Skin epidermis (tissue), 12 donors: ENCODE data around the gene MLLT10.

Experiments
- H3K27ac ChIP-seq, 21 experiments: fragments of 200-600 bp; sonication (generic) in 11 of 21; one replicate each; pipeline ENCODE4 v1.5.0; 2020; ENCODE audit warnings: mild to moderate bottlenecking in 3 of 21, inconsistent platforms in 2 of 21, moderate library complexity in 2 of 21
- H3K4me3 ChIP-seq, 7 experiments: fragments of 200-600 bp; sonication (generic) in 2 of 7; one replicate each; pipeline ENCODE4 v1.5.0; 2020; ENCODE audit warnings: inconsistent platforms in 2 of 7, mild to moderate bottlenecking in 2 of 7, moderate library complexity in 1 of 7

MLLT10 gene

GRCh38 chr10:21747809-21748208 is 213.8 kb downstream of the MLLT10 start:
- H3K4me3 ChIP-seq, result no peak overlapping the region
- no peak overlapping the region for H3K27ac ChIP-seq

- peak overlapping the region in 1 of 21 experiments; percentile 41 for H3K27ac ChIP-seq
- no peak overlapping the region for H3K4me3 ChIP-seq
These were observed 215.8 kb downstream of the MLLT10 start for GRCh38 chr10:21749788-21750187.

- peak overlapping the region in 5 of 21 experiments; percentile 2 to 41 (median 17) for H3K27ac ChIP-seq
- no peak overlapping the region for H3K4me3 ChIP-seq
These were observed 216.4 kb downstream of the MLLT10 start for GRCh38 chr10:21750424-21750823.

- Histone ChIP-seq H3K4me3 (no peak overlapping the region), H3K27ac (peak overlapping the region in 3 of 21 experiments; percentile 17 to 35 (median 34))
These were observed 217.6 kb downstream of the MLLT10 start for GRCh38 chr10:21751341-21752310.

GRCh38 chr10:21753497-21754270 is 219.7 kb downstream of the MLLT10 start:
- Histone ChIP-seq H3K4me3 (no peak overlapping the region), H3K27ac (no peak overlapping the region)

- Histone ChIP-seq H3K27ac (no peak overlapping the region), H3K4me3 (no peak overlapping the region)
These were observed 220.5 kb downstream of the MLLT10 start for GRCh38 chr10:21754410-21755011.

- no peak overlapping the region for H3K4me3 ChIP-seq
- H3K27ac ChIP-seq, result no peak overlapping the region
These were observed 222.7 kb downstream of the MLLT10 start for GRCh38 chr10:21756707-21757106.

- Histone ChIP-seq H3K27ac (no peak overlapping the region), H3K4me3 (no peak overlapping the region)
These were observed 223.3 kb downstream of the MLLT10 start for GRCh38 chr10:21757185-21757901.

GRCh38 chr10:21758239-21758638 is 224.2 kb downstream of the MLLT10 start:
- Histone ChIP-seq H3K27ac (no peak overlapping the region), H3K4me3 (no peak overlapping the region)

- Histone ChIP-seq H3K27ac (no peak overlapping the region), H3K4me3 (no peak overlapping the region)
These were observed 224.7 kb downstream of the MLLT10 start for GRCh38 chr10:21758696-21759095.

- H3K4me3 ChIP-seq, result no peak overlapping the region
- no peak overlapping the region for H3K27ac ChIP-seq
These were observed 225.2 kb downstream of the MLLT10 start for GRCh38 chr10:21759232-21759631.

- H3K27ac ChIP-seq, result no peak overlapping the region
- no peak overlapping the region for H3K4me3 ChIP-seq
These were observed 226.3 kb downstream of the MLLT10 start for GRCh38 chr10:21760332-21760731.

- Histone ChIP-seq H3K4me3 (no peak overlapping the region), H3K27ac (no peak overlapping the region)
These were observed 230.6 kb downstream of the MLLT10 start for GRCh38 chr10:21764466-21765189.

- Histone ChIP-seq H3K27ac (no peak overlapping the region), H3K4me3 (no peak overlapping the region)
These were observed 235.0 kb downstream of the MLLT10 start for GRCh38 chr10:21769041-21769440.

GRCh38 chr10:21771219-21771618 is 237.2 kb downstream of the MLLT10 start:
- Histone ChIP-seq H3K4me3 (no peak overlapping the region), H3K27ac (no peak overlapping the region)

GRCh38 chr10:21776883-21777282 is 242.9 kb downstream of the MLLT10 start:
- Histone ChIP-seq H3K4me3 (no peak overlapping the region), H3K27ac (no peak overlapping the region)

- H3K4me3 ChIP-seq, result no peak overlapping the region
- no peak overlapping the region for H3K27ac ChIP-seq
These were observed 257.2 kb downstream of the MLLT10 start for GRCh38 chr10:21791276-21791675.
